Measurements from ENCODE around the gene MCRIP2. TPM values are rescaled to one million over a fixed set of nuclear protein-coding genes. Genes with fewer than 3 reads are reported as not detected.

MCRIP2 gene
- total and polyA plus RNA-seq, 2 experiments from 2014 or later: 64.3 to 67.7 TPM

DNA sequence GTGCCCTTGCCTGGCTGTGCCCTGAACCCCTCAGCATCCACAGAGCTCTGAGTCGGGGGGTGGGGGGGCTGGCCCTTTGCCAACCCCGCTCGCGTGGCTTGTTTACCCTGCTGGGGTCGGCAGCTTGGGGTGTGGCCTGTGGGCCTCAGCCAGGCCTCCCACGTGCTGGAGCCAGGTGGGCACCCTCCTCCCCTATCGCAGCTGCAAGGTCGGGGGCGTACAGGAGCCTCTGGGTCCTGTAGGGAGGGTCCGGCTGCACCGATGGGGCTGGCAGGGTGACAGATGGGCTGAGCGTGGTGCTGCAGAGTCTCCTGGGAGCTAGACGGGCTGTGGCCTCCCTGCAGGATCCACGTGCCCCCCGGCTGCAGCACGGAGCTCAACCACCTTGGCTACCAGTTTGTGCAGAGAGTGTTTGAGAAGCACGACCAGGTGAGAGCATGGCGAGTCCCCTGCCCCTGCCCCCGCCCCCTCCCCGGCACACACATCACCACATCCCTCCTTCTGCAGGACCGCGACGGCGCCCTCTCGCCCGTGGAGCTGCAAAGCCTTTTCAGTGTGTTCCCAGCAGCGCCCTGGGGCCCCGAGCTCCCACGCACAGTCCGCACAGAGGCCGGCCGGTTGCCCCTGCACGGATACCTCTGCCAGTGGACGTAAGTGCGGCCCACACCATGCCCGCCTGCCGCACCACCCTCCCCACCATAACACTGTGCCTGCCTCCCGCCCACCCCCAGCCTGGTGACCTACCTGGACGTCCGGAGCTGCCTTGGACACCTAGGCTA is 29.9 kb downstream of the MCRIP2 start:
- Mint-ChIP-seq H3K9me3 (no peaks in the 10 kb centered on the region; the same call in 2 of the 3 replicates), H3K4me1 (peaks cover 6% of the 10 kb centered on the region; the same call in 2 of the 3 replicates), H3K36me3 (ENCODE audit: low read depth) (peaks cover 21% of the 10 kb centered on the region), H3K4me3 (no peak overlapping the region), H3K27ac (no peak overlapping the region), H3K27me3 (ENCODE audit: insufficient read depth, low read depth, poor library complexity) (peaks cover 6% of the 10 kb centered on the region)
- Histone ChIP-seq H3K4me3 (no peak overlapping the region), H3K4me1 (ENCODE audit: insufficient read depth) (no peaks in the 10 kb centered on the region; the same call in 1 of the 2 replicates), H3K79me2 (replicated peaks; ENCODE audit: insufficient read depth) (peaks cover 16% of the 10 kb centered on the region), H3K4me2 (no peak overlapping the region), H2AFZ (no peak overlapping the region), H3F3A (replicated peaks; ENCODE audit: low read depth) (peaks cover 23% of the 10 kb centered on the region; the same call in 1 of the 2 replicates), H4K20me1 (replicated peaks; ENCODE audit: insufficient read depth) (peaks cover 3% of the 10 kb centered on the region), H3K27me3 (ENCODE audit: insufficient read depth) (no peaks in the 10 kb centered on the region), H3K9me2 (ENCODE audit: insufficient read depth) (no peaks in the 10 kb centered on the region), H3K27ac (ENCODE audit: low read depth) (no peak overlapping the region), H3K36me3 (ENCODE audit: insufficient read depth) (peaks cover 11% of the 10 kb centered on the region; the same call in 1 of the 2 replicates)
- TF ChIP-seq NANOG (IDR thresholded peaks at IDR 0.05; ENCODE audit: borderline replicate concordance) (no peak), CTCF (conservative IDR thresholded peaks at IDR 0.05; ENCODE audit: low read depth in 2 of 2) (no peak), ZNF331 (CRISPR knock-in tag; IDR thresholded peaks at IDR 0.05; ENCODE audit: low read depth) (no peak), JUNB (IDR thresholded peaks at IDR 0.05; ENCODE audit: unreplicated experiment) (no peak), ZNF114 (CRISPR knock-in tag; IDR thresholded peaks at IDR 0.05) (no peak), ETS1 (IDR thresholded peaks at IDR 0.05) (no peak), CREB1 (CRISPR knock-in tag; IDR thresholded peaks at IDR 0.05; ENCODE audit: low read depth) (no peak), STAT1 (IDR thresholded peaks at IDR 0.05; ENCODE audit: unreplicated experiment) (no peak)
- TF ChIP-seq, protein P1, sequence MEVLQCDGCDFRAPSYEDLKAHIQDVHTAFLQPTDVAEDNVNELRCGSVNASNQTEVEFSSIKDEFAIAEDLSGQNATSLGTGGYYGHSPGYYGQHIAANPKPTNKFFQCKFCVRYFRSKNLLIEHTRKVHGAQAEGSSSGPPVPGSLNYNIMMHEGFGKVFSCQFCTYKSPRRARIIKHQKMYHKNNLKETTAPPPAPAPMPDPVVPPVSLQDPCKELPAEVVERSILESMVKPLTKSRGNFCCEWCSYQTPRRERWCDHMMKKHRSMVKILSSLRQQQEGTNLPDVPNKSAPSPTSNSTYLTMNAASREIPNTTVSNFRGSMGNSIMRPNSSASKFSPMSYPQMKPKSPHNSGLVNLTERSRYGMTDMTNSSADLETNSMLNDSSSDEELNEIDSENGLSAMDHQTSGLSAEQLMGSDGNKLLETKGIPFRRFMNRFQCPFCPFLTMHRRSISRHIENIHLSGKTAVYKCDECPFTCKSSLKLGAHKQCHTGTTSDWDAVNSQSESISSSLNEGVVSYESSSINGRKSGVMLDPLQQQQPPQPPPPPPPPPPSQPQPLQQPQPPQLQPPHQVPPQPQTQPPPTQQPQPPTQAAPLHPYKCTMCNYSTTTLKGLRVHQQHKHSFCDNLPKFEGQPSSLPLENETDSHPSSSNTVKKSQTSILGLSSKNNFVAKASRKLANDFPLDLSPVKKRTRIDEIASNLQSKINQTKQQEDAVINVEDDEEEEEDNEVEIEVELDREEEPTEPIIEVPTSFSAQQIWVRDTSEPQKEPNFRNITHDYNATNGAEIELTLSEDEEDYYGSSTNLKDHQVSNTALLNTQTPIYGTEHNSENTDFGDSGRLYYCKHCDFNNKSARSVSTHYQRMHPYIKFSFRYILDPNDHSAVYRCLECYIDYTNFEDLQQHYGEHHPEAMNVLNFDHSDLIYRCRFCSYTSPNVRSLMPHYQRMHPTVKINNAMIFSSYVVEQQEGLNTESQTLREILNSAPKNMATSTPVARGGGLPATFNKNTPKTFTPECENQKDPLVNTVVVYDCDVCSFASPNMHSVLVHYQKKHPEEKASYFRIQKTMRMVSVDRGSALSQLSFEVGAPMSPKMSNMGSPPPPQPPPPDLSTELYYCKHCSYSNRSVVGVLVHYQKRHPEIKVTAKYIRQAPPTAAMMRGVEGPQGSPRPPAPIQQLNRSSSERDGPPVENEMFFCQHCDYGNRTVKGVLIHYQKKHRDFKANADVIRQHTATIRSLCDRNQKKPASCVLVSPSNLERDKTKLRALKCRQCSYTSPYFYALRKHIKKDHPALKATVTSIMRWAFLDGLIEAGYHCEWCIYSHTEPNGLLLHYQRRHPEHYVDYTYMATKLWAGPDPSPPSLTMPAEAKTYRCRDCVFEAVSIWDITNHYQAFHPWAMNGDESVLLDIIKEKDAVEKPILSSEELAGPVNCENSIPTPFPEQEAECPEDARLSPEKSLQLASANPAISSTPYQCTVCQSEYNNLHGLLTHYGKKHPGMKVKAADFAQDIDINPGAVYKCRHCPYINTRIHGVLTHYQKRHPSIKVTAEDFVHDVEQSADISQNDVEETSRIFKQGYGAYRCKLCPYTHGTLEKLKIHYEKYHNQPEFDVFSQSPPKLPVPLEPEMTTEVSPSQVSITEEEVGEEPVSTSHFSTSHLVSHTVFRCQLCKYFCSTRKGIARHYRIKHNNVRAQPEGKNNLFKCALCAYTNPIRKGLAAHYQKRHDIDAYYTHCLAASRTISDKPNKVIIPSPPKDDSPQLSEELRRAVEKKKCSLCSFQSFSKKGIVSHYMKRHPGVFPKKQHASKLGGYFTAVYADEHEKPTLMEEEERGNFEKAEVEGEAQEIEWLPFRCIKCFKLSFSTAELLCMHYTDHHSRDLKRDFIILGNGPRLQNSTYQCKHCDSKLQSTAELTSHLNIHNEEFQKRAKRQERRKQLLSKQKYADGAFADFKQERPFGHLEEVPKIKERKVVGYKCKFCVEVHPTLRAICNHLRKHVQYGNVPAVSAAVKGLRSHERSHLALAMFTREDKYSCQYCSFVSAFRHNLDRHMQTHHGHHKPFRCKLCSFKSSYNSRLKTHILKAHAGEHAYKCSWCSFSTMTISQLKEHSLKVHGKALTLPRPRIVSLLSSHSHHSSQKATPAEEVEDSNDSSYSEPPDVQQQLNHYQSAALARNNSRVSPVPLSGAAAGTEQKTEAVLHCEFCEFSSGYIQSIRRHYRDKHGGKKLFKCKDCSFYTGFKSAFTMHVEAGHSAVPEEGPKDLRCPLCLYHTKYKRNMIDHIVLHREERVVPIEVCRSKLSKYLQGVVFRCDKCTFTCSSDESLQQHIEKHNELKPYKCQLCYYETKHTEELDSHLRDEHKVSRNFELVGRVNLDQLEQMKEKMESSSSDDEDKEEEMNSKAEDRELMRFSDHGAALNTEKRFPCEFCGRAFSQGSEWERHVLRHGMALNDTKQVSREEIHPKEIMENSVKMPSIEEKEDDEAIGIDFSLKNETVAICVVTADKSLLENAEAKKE (CRISPR knock-in tag; IDR thresholded peaks at IDR 0.05): no peak
- ATAC-seq: no peak
- no peak for DNase-seq (ENCODE audit: low spot score)

Measured in GM23338 (cell line).